ENCODE measurements around the gene CHCHD4.

The CHCHD4 gene

DNA sequence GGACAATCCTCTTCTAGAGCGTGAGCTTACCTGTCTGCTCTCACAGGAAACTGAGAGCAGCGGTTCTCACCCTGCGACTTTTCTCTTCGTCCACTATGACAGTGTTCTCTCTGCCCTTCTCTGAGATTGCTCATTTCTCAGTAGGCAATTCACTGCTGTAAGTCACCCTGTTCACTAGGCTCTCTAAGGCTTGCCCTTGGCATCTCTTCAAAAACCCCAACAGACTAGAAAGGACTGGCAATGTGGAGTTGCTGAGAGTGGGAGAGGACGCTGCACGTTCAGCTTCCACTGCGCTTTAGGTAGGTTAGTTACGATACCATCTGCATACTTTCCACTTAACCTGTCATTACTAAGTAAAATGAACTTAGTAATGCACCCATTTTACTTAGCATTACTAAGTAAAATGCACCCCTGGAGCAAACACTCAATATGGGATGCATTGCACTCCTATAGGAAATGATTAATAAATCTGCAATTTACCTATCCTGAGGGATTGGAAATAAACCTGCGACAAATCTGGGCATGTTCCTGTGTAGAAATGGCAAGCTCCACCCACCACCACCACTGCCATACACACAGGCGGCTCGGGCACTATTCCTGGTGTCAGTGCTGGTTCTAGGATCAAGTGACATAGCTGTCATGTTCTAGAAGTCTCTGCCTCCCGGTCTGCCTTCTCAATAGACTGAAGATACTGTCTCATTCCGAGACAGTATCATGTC, 32.3 kb upstream of the CHCHD4 start:
- Histone ChIP-seq H3K4me1 (ENCODE audit: insufficient read depth, low read length) (no peaks in the 10 kb centered on the region), H3K9ac (ENCODE audit: low read depth, low read length) (no peak overlapping the region), H3K27ac (ENCODE audit: low read depth, low read length) (no peak overlapping the region), H3K4me3 (ENCODE audit: low read length) (no peak overlapping the region), H3K27me3 (ENCODE audit: insufficient read depth, low read length) (no peaks in the 10 kb centered on the region), H3K36me3 (ENCODE audit: insufficient read depth, low read length) (peaks cover 89% of the 10 kb centered on the region), H3K9me3 (ENCODE audit: insufficient read depth, low read depth, low read length) (peaks cover 13% of the 10 kb centered on the region)
- WGBS, result 95% methylated on average over 13 of the region's 13 CpGs

DNA sequence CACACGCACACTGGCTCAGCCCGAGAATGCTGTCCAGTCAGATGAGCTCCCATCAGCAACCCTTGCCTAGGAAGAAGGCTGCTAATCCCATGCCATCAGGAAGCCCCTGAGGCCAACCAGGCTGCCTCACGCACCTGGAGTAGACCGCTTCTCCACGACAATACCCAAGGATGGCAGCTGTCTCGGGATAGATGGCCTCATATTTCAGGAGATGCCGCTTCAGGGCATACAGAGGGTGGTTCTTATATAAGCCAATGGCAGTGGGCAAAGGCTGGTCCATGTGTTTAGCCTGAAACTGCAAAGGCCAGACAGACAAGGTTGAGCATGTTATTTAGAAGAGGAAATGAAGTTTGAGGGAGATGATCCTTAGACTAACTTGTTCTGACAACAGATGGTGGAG, 31.5 kb upstream of the CHCHD4 start:
- H3K27ac ChIP-seq (ENCODE audit: low read depth, low read length), result no peak overlapping the region
- WGBS, result 95% methylated on average over 7 of the region's 7 CpGs

DNA sequence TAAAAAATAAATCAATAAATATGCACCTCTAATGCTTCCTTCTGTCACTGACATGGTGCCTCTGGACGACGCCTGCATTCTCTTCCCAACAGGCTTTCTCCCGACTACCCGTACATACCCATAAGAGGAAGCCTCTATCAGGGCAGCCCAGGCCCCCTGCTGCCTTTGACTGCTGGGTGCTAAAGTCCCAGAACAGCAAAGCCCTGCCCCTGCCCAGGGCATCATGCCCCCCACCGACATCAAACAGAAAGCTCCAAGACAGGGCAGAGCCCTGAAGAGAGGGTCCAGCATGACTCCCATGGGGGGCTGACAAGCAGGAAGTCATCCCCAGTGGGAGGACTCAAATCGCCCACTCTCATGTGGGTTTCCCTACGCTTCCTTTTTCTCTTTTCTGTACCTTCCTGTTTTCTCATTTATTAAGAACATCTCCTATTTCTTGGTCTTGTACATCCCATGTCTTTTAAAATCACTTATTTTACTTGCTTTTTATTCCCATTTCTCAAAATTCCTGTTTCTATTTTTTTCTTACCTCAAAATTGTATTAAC, 30.3 kb upstream of the CHCHD4 start:
- no peaks in the 10 kb centered on the region for H3K27me3 ChIP-seq (ENCODE audit: insufficient read depth, low read length)
- H3K27ac ChIP-seq (ENCODE audit: low read depth, low read length), result no peak overlapping the region
- peaks cover 73% of the 10 kb centered on the region for H3K36me3 ChIP-seq (ENCODE audit: insufficient read depth, low read length)
- H3K9me3 ChIP-seq (ENCODE audit: insufficient read depth, low read depth, low read length), result no peaks in the 10 kb centered on the region
- no peak overlapping the region for H3K4me3 ChIP-seq (ENCODE audit: low read length)
- H3K9ac ChIP-seq (ENCODE audit: low read depth, low read length), result no peak overlapping the region
- 89% methylated on average over 7 of the region's 7 CpGs for WGBS
- H3K4me1 ChIP-seq (ENCODE audit: insufficient read depth, low read length), result no peaks in the 10 kb centered on the region

More for the DNA sequence above, 31.5 kb upstream of the CHCHD4 start:
- Histone ChIP-seq H3K4me3 (ENCODE audit: low read length) (no peak overlapping the region), H3K9ac (ENCODE audit: low read depth, low read length) (no peak overlapping the region), H3K27me3 (ENCODE audit: insufficient read depth, low read length) (no peaks in the 10 kb centered on the region), H3K4me1 (ENCODE audit: insufficient read depth, low read length) (no peaks in the 10 kb centered on the region), H3K36me3 (ENCODE audit: insufficient read depth, low read length) (peaks cover 85% of the 10 kb centered on the region), H3K9me3 (ENCODE audit: insufficient read depth, low read depth, low read length) (peaks cover 5% of the 10 kb centered on the region; the same call in 1 of the 2 replicates)

DNA sequence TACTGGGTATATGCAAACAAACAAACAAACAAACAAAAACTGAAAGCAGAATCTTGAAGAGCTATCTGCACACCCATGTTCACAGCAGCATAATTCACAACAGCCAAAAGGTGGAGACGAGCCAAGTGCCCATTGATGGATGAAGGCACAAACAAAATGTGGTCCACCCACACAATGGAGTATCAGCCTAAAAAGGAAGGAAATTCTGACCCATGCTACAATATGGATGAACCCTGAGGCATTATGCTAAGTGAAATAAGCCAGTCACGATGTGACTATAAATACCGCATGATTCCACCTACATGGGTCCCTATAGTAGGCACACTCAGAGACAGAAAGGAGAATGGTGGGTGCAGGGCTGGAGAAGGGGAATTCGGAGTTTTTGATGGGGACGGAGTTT, 29.6 kb upstream of the CHCHD4 start:
- Histone ChIP-seq H3K27me3 (ENCODE audit: insufficient read depth, low read length) (no peaks in the 10 kb centered on the region), H3K4me1 (ENCODE audit: insufficient read depth, low read length) (no peaks in the 10 kb centered on the region), H3K4me3 (ENCODE audit: low read length) (no peak overlapping the region), H3K9ac (ENCODE audit: low read depth, low read length) (no peak overlapping the region), H3K36me3 (ENCODE audit: insufficient read depth, low read length) (peaks cover 66% of the 10 kb centered on the region), H3K27ac (ENCODE audit: low read depth, low read length) (no peak overlapping the region), H3K9me3 (ENCODE audit: insufficient read depth, low read depth, low read length) (no peaks in the 10 kb centered on the region)
- 99% methylated on average over 5 of the region's 5 CpGs for WGBS

DNA sequence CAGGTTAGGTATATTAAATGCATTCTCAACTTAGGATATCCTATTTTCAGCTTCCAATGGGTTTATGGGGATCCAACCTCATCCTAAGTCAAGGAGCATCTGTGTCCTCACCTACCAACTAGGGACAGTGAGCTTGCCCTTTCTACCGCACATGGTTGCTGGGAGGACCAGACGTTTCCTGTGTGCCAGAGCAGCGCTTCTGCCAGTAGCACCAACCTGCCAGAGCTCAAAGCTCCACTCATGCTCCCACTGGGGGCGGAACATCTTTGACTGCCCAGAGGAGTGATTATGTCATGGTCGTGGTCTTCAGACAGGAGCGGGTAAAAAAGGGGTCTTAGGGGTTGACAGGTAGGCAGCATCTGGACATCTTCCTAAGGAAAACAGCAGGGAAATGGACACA, 29.0 kb upstream of the CHCHD4 start:
- no peaks in the 10 kb centered on the region for H3K4me1 ChIP-seq (ENCODE audit: insufficient read depth, low read length)
- H3K9ac ChIP-seq (ENCODE audit: low read depth, low read length), result no peak overlapping the region
- no peak overlapping the region for H3K4me3 ChIP-seq (ENCODE audit: low read length)
- 97% methylated on average over 6 of the region's 6 CpGs for WGBS
- no peaks in the 10 kb centered on the region for H3K9me3 ChIP-seq (ENCODE audit: insufficient read depth, low read depth, low read length)
- no peak overlapping the region for H3K27ac ChIP-seq (ENCODE audit: low read depth, low read length)
- peaks cover 60% of the 10 kb centered on the region for H3K36me3 ChIP-seq (ENCODE audit: insufficient read depth, low read length)
- no peaks in the 10 kb centered on the region for H3K27me3 ChIP-seq (ENCODE audit: insufficient read depth, low read length)

DNA sequence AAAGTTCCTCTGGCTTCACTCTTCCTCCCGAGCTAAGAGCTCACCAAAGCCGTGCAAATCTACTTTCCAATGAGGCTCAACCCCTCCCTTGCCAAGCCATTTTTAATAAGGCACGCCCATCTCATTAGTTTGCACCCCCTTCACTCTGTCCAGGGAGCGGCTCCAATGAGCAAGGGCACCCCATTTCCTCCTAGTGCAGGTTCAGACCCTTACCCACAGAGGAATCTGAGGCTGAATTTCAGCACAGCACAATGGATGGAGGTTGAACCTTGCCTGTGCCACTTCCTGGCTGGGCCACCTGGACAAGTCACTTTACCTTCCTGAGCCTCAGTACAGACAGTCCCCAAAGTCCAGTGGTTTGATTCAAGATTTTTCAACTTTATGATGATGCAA, 28.3 kb upstream of the CHCHD4 start:
- H3K27ac ChIP-seq (ENCODE audit: low read depth, low read length), result no peak overlapping the region
- H3K36me3 ChIP-seq (ENCODE audit: insufficient read depth, low read length), result peaks cover 56% of the 10 kb centered on the region
- no peaks in the 10 kb centered on the region for H3K9me3 ChIP-seq (ENCODE audit: insufficient read depth, low read depth, low read length)
- H3K4me1 ChIP-seq (ENCODE audit: insufficient read depth, low read length), result peaks cover 5% of the 10 kb centered on the region; the same call in 1 of the 2 replicates
- H3K27me3 ChIP-seq (ENCODE audit: insufficient read depth, low read length), result no peaks in the 10 kb centered on the region
- H3K4me3 ChIP-seq (ENCODE audit: low read length), result no peak overlapping the region
- no peak overlapping the region for H3K9ac ChIP-seq (ENCODE audit: low read depth, low read length)
- 88% methylated on average over 4 of the region's 4 CpGs for WGBS

DNA sequence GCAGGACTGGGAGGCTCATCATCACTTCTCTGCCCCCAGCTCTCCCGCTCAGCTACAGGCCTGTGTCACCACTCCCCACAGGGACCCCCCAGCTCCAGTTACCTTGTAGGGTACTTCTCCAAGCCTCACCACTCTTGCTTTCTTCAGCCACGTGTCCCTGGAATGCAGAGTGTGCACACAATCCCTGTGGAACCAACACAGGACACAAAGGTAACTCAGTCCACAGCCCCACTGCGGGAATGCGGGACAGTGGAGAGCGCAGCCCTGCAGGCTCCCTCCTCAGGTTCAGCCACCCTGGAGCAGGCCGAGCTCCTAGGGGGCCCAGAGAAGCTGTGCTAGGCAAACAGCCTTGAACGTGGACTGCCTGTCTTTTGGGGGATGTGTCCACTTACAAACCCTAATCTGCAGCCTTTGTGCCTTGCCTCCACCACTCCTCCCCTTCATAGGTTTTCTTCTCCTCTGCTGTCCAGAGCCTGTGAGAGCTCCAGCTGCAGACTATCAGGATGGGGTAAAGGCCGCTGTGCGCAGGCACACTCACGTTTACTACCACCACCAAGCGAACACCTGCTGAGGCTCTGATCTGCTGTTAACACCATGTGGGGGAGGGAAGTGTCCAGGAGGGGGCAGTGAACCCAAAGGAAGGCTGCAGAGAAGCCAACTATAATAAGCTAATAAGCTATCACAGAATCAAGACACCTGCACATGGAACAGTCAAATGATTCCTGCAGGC, 27.7 kb upstream of the CHCHD4 start:
- peaks cover 6% of the 10 kb centered on the region; the same call in 1 of the 2 replicates for H3K4me1 ChIP-seq (ENCODE audit: insufficient read depth, low read length)
- no peak overlapping the region for H3K4me3 ChIP-seq (ENCODE audit: low read length)
- H3K27ac ChIP-seq (ENCODE audit: low read depth, low read length), result no peak overlapping the region
- no peaks in the 10 kb centered on the region for H3K9me3 ChIP-seq (ENCODE audit: insufficient read depth, low read depth, low read length)
- no peak overlapping the region for H3K9ac ChIP-seq (ENCODE audit: low read depth, low read length)
- peaks cover 52% of the 10 kb centered on the region for H3K36me3 ChIP-seq (ENCODE audit: insufficient read depth, low read length)
- no peaks in the 10 kb centered on the region for H3K27me3 ChIP-seq (ENCODE audit: insufficient read depth, low read length)
- 91% methylated on average over 7 of the region's 11 CpGs for WGBS

DNA sequence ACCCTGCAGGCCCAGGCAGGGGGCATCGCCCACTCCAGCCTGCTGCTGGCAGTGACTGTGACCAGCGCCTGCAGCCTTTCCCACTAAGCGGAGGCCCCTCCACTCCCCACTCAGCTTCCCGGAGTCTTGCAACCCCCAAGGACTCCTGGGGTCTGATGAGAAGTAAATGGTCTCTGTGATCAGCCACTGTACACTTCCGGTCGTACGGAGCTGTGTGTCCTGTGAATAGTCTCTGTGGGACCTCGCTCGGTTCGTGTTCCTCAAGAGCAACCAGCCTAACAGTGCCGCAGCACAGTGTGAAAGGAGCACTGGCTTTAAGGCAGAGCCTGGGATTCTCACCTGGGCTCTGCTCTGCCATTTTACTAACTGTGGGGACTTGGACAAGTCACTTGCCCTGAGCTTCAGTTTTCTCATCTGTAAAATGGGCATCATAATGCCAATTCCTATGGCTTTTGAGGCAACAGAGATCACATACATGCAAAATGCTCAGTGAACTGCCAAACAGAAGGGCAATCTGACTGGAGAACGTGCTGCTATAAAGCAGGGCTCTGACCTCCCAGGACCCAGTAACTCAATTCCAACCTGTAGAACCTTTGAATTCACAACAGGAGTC, 26.9 kb upstream of the CHCHD4 start:
- Histone ChIP-seq H3K4me3 (ENCODE audit: low read length) (no peak overlapping the region), H3K4me1 (ENCODE audit: insufficient read depth, low read length) (peaks cover 6% of the 10 kb centered on the region; the same call in 1 of the 2 replicates), H3K9me3 (ENCODE audit: insufficient read depth, low read depth, low read length) (no peaks in the 10 kb centered on the region), H3K9ac (ENCODE audit: low read depth, low read length) (no peak overlapping the region), H3K27ac (ENCODE audit: low read depth, low read length) (no peak overlapping the region), H3K27me3 (ENCODE audit: insufficient read depth, low read length) (no peaks in the 10 kb centered on the region), H3K36me3 (ENCODE audit: insufficient read depth, low read length) (peaks cover 52% of the 10 kb centered on the region)
- 95% methylated on average over 12 of the region's 12 CpGs for WGBS

DNA sequence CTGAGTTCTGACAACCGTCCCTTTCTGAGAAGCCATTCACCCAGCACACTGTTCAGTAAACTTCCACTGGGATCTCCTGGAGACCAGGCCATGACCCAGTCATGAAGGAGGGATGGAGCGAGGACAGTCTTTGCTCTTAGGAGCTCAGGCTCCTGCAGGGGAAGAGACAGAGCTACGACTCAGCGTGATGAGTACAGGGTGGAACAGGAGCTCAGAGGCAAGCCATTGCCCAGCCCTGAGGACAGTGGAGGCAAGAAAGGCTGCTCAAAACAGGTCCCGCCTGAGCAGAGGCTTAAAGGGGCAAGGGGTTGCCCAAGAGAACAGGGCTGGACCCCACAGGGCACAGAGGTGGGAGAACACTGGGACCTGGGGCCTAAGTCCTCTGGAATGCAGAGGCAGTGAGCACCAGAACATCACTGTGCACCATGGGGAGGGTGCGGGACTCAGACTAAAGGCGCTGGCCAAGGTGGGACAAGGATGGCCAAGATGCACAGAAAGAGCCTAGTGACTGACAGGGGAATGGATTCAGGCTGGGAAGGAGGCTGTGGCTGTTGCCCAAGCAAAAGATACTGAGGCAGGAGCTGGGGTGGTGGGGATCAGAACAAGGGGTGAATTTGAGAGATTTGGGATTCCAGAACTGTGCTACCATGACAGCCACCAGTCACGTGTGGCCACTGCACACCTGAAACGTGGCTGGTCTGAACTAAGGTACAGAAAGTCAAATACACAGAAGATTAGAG, 26.0 kb upstream of the CHCHD4 start:
- peaks cover 52% of the 10 kb centered on the region for H3K36me3 ChIP-seq (ENCODE audit: insufficient read depth, low read length)

DNA sequence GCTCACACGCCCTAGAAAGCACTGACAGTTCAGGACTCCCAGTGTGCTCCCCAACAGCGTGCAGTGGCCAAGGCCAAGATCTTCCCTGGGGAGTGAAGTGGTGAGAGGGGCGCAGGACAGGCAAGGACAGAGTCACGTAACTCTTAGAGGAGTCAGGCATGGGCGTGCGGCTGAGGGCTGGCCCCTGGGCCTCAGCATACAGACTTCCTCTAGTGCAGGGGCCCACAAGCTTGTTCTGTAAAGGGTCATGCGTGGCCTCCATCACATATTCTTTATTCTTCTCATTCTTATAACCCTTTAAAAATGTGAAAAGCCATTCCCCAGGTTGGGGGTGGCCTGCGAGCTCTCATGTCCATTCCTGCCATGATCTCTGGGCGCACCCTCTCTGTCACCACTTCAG, 25.4 kb upstream of the CHCHD4 start:
- Histone ChIP-seq H3K27me3 (ENCODE audit: insufficient read depth, low read length) (no peaks in the 10 kb centered on the region), H3K9me3 (ENCODE audit: insufficient read depth, low read depth, low read length) (no peaks in the 10 kb centered on the region), H3K27ac (ENCODE audit: low read depth, low read length) (no peak overlapping the region), H3K4me1 (ENCODE audit: insufficient read depth, low read length) (peaks cover 8% of the 10 kb centered on the region; the same call in 1 of the 2 replicates), H3K9ac (ENCODE audit: low read depth, low read length) (no peak overlapping the region), H3K36me3 (ENCODE audit: insufficient read depth, low read length) (peaks cover 55% of the 10 kb centered on the region), H3K4me3 (ENCODE audit: low read length) (no peak overlapping the region)
- 93% methylated on average over 9 of the region's 9 CpGs for WGBS

More for the DNA sequence above, 26.0 kb upstream of the CHCHD4 start:
- H3K4me3 ChIP-seq (ENCODE audit: low read length), result no peak overlapping the region
- 91% methylated on average over 9 of the region's 9 CpGs for WGBS
- H3K4me1 ChIP-seq (ENCODE audit: insufficient read depth, low read length), result peaks cover 6% of the 10 kb centered on the region; the same call in 1 of the 2 replicates
- H3K9me3 ChIP-seq (ENCODE audit: insufficient read depth, low read depth, low read length), result no peaks in the 10 kb centered on the region
- no peak overlapping the region for H3K9ac ChIP-seq (ENCODE audit: low read depth, low read length)
- H3K27ac ChIP-seq (ENCODE audit: low read depth, low read length), result no peak overlapping the region
- no peaks in the 10 kb centered on the region for H3K27me3 ChIP-seq (ENCODE audit: insufficient read depth, low read length)
